ENCODE data around the gene PRDM1. TPM values are rescaled to one million over a fixed set of nuclear protein-coding genes. Genes with fewer than 3 reads are reported as not detected.

The PRDM1 gene
- 4.8 and 6.6 TPM in 2 replicates for total RNA-seq

GRCh38 chr6:106085984-106086813, at the start of gene PRDM1:
PRDM1 (plus strand) TSS chr6:106086336; CDS start chr6:106086554, 218 bp downstream.

Other genes with a start within 250 kb of the PRDM1 start
- 52.9 and 82.7 TPM in 2 replicates for gene ATG5, start 239.4 kb downstream of the PRDM1 start, total RNA-seq